GM11168 (cell line): Measurements from ENCODE around the gene HTN3.
"Not testable (repeated sequence)": the region's sequence is repeated elsewhere in the genome, so short reads cannot be mapped to it uniquely, and the experiment has no call there.

ENCODE experiments used
- in situ Hi-C: fragments of 300-500 bp; cut with MboI; formaldehyde crosslinking; loops from one replicate; pipeline ENCODE4 v1.12.0; 2022; ENCODE audit warnings: low sequenced_read_pairs; ENCODE audit not compliant: unreplicated experiment

The HTN3 gene

GRCh38 chr4:70028159-70028558 lies at the start of gene HTN3:
Gene HTN3 (plus strand): TSS chr4:70028459. CDS start chr4:70030741, 2,282 bp downstream.
- in situ Hi-C loops, result not testable (repeated sequence)

- in situ Hi-C loops, result no loop called here
Measured at GRCh38 chr4:69984030-69984443, 44.2 kb upstream of the HTN3 start.

DNA sequence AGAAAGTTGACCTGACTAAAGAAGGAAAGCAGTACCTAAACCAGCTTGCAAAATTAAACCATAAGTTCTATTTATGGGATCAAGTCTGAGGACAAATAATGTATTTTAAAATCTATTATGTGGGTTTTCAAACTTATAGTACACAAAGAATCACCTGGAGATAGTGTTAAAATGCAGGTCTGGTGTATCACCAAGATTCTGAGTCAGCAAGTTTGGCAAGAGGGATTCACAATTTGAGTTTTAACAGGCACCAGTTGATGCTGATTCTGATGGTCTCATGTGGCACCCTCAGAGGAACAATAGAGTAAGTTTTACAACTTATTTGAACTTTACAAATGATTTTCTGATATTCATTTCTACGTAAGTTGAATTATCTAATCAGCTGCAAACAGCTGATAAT lies 41.6 kb upstream of the HTN3 start:
- in situ Hi-C loops, result no loop called here

DNA sequence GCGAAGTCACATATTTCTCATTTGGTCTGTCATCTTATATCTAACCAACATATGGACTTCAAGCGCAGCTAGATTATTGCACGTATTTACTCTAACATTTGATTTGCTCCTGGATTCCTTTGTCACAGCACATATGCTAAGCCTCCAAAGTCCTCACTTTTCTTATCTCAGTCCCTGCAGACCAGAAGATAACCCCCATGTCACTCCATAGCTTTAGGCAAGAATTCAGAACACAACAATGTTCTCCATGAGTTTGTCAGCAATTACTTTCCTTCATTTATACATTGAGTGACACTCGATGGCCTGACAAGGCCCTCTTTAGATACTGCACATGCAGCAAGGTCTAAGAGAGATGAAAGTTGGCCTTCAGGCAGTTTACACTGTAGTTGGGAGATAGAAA lies 37.2 kb upstream of the HTN3 start:
- in situ Hi-C loops, result no loop called here

- in situ Hi-C loops, result no loop called here
Measured at GRCh38 chr4:69994782-69995181, 33.5 kb upstream of the HTN3 start.

- in situ Hi-C loops, result no loop called here
Measured at GRCh38 chr4:69995526-69996016, 32.7 kb upstream of the HTN3 start, which contains the start of gene STATH. Gene STATH (plus strand): TSS chr4:69995966. CDS start chr4:69998438, 2,472 bp downstream.

GRCh38 chr4:69999420-69999819 lies 28.8 kb upstream of the HTN3 start:
- in situ Hi-C loops, result no loop called here

DNA sequence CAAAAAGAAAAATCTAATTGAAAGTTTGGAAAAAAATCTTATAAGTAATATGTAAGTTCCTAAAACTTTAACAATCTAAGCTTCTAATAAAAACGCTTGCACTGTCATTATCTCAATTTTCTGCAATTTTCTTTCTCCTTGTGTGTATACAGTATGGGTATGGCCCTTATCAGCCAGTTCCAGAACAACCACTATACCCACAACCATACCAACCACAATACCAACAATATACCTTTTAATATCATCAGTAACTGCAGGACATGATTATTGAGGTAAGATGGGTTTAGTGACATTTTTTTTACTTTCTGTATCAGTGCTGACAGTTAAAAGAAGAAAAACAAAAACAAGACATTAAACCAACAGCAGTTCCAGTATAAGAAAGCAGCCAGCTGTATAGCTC lies 27.5 kb upstream of the HTN3 start:
- in situ Hi-C loops, result no loop called here

DNA sequence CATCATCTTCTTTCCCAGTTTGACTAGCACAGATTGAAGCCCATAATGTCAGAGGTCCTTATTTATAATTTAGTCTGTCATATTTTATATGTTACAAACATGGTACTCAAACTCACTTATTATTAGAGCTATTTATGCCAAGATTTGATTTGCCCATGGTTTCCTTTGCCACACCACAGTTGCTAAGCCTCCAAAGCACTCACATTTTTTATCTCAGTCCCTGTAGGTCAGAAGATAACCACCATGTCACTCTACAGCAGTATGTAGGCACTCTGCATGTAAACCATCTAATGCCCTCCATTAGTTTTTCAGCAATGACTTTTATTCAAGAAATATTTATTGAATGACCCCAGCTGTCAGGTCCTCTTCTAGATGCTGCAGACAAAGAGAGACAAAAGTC lies 25.8 kb upstream of the HTN3 start:
- in situ Hi-C loops, result no loop called here

GRCh38 chr4:70008771-70009170 lies 19.5 kb upstream of the HTN3 start:
- in situ Hi-C loops, result no loop called here

- in situ Hi-C loops, result not testable (repeated sequence)
Measured at GRCh38 chr4:70019006-70019405, 9.3 kb upstream of the HTN3 start.

GRCh38 chr4:70023218-70023617 lies 5.0 kb upstream of the HTN3 start:
- in situ Hi-C loops, result no loop called here

DNA sequence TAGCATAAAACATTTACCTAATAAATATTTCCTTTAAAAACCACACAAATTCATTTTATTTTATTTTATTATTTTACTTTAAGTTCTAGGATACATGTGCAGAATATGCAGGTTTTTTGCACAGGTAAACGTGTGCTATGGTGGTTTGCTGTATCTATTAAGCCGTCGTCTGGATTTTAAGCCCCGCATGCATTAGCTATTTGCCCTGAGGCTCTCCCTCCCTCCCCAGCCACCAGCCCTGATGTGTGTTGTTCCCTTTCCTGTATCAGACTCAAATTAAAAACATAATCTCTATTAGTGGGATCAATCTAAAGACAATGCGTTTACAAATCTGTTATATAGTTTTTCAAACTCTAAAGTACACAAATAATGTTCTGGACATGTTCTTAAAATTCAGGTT lies 1.2 kb upstream of the HTN3 start:
- in situ Hi-C loops, result no loop called here

GRCh38 chr4:70037559-70037958 lies 9.3 kb downstream of the HTN3 start:
- in situ Hi-C loops, result not testable (repeated sequence)

GRCh38 chr4:70039928-70040327 lies 11.7 kb downstream of the HTN3 start:
- in situ Hi-C loops, result not testable (repeated sequence)

DNA sequence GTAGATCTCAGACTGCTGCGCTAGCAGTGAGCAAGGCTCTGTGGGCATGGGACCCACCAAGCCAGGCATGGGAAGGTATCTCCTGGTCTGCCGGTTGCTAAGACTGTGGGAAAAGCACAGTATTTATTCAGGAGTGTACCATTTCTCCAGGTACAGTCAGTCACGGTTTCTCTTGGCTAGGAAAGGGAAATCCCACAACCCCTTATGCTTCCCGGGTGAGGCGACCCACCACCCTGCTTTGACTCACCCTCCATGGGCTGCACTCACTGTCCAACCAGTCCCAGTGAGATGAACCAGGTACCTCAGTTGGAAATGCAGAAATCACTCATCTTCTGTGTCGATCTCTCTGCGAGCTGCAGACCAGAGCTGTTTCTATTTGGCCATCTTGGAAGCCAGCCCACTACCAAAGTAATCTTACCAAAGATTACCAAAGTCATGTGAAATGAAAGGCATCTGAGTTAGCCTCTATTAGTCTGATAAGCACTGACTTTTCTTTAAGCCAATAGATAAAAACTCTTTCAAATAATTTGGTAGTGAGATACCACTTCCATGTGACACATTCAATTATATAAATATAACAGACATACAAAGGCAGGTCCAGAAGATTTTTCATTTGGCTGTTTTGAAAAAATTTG lies 13.5 kb downstream of the HTN3 start:
- in situ Hi-C loops, result no loop called here

- in situ Hi-C loops, result not testable (repeated sequence)
Measured at GRCh38 chr4:70050138-70050537, 21.9 kb downstream of the HTN3 start, which contains the start of gene HTN1. Gene HTN1 (plus strand): TSS chr4:70050438. CDS start chr4:70053077, 2,639 bp downstream.

GRCh38 chr4:70056534-70056933 lies 28.3 kb downstream of the HTN3 start:
- in situ Hi-C loops, result not testable (repeated sequence)

GRCh38 chr4:70057651-70058050 lies 29.4 kb downstream of the HTN3 start:
- in situ Hi-C loops, result no loop called here

DNA sequence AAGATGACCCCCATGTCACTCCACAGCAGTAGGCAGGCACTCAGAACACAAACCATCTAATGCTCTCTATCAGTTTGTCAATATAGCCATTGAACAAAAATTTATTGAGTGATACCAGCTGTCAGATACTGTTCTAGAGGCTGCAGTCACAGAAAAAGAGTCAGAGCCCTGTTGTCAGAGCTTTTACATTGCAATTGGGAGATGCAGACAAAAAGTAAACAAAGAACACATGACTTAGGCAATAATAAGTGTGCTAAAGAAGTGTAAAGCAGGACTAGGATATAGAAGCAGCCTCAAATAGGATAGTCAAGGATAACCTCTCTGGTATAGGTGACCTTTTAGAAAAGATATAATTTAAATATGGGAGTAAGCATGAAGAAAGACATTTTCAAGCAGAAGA lies 30.9 kb downstream of the HTN3 start:
- in situ Hi-C loops, result no loop called here

- in situ Hi-C loops, result no loop called here
Measured at GRCh38 chr4:70062000-70062399, 33.7 kb downstream of the HTN3 start.

GRCh38 chr4:70080205-70080604 lies 51.9 kb downstream of the HTN3 start:
- in situ Hi-C loops, result no loop called here
